K562 (cell line): ENCODE results near the gene CDH1. TPM values are rescaled to one million over a fixed set of nuclear protein-coding genes. Genes with fewer than 3 reads are reported as not detected.

Experiments used
- NCOA6 ChIP-seq: fragments of 450-650 bp; IDR thresholded peaks from 2 replicates; pipeline ENCODE4 v1.6.1; 2017; ENCODE audit warnings: mild to moderate bottlenecking
- NUFIP1 ChIP-seq: fragments of 450-650 bp; IDR thresholded peaks from 2 replicates; pipeline ENCODE4 v1.6.1; 2018; ENCODE audit not compliant: partially characterized antibody
- TAL1 ChIP-seq: fragments of 450-650 bp; IDR thresholded peaks from 2 replicates; pipeline ENCODE4 v1.6.1; 2016; ENCODE audit warnings: mild to moderate bottlenecking
- TEAD4 ChIP-seq, 2 experiments: sonication (generic) in 1 of 2; formaldehyde crosslinking in 1 of 2; IDR thresholded peaks; 2 replicates each; pipeline versions ENCODE4 v1.6.1 to v1.8.0; 2012 to 2022; ENCODE audit warnings: borderline replicate concordance in 1 of 2, inconsistent platforms in 1 of 2, low read length in 1 of 2, mild to moderate bottlenecking in 1 of 2, missing genetic modification reagents in 1 of 2
- ZNF24 ChIP-seq: fragments of 450-650 bp; IDR thresholded peaks from 2 replicates; pipeline ENCODE4 v1.6.1; 2016
- ZSCAN32 ChIP-seq: fragments of 450-650 bp; formaldehyde crosslinking; IDR thresholded peaks from 2 replicates; pipeline ENCODE4 v1.4.0; 2020; ENCODE audit warnings: mild to moderate bottlenecking, moderate library complexity
- polyA plus RNA-seq, 8 experiments: library from polyadenylated mRNA; depleted of rRNA in 4 of 8; stranded (reverse) in 5 of 8; unstranded in 3 of 8; fragments of >200 nt; fragmentation: Nextera tagmentation in 2 of 8; fragmentation: Illumina TruSeq in 1 of 8; extraction: Ambion mirVana in 2 of 8; extraction: Trizol in 1 of 8; gene quantifications; 2 replicates each; pipeline versions ENCODE4 v1.2.1 to v1.2.3, GENCODE V29; 2011 to 2014; ENCODE audit warnings: inconsistent platforms in 1 of 8, missing spikeins in 1 of 8
- total RNA-seq, 7 experiments: library from RNA; depleted of rRNA in 6 of 7; stranded (reverse); fragments of >200 nt in 6 of 7; fragmentation: Illumina TruSeq in 2 of 7; extraction: Trizol in 2 of 7; gene quantifications; 2 replicates each; pipeline versions ENCODE4 v1.2.1 to v1.2.3, GENCODE V29; 2011 to 2021; ENCODE audit warnings: low replicate concordance in 1 of 7
- TF ChIP-seq, protein P1 (sequence below): sonication (generic); IDR thresholded peaks from 2 replicates; pipeline ENCODE4 v1.6.1; 2016
- TF ChIP-seq, protein P2 (sequence below): fragments of 450-650 bp; IDR thresholded peaks from 2 replicates; pipeline ENCODE4 v1.6.1; 2017; ENCODE audit warnings: antibody characterized with exemption, mild to moderate bottlenecking

CDH1 gene
- total and polyA plus RNA-seq, 9 of the 15 experiments (the other 6 are each of a cell fraction or from before 2014, with no cell fraction given), result 0.01 to 0.69 TPM; not detected in 7

DNA sequence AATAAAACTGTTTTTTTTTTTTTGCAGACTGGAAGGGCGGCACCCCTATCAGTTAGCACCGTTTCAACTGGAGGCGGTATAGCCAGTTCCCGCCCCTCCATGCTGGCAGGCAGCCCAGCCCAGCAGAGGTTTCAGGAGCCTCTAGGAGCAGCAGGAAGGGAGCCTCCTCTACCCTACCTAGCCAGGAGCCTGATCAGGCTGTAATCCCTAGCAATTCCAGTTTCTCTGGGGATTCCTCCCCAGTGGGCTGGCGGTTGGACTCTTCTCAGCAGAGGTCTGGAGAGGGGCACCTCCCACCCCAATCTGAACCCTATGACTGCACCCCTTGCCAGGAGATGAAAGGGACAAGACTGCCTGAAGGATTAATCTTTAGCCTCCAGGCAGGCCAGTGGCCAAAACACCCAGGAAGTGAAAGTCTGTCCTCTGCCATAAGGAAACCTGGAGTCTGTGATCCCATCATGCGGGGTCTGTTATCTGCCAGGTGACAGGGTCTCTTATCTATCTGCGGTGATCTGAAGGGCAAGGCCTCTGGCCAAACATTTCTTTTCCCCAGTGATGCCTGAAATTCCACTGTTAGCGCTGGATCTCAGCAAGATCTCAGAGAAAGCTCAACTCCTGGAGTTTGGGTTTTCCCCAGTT, 4.9 kb upstream of the CDH1 start (continued):
- no peak for TF ChIP-seq NUFIP1
- TF ChIP-seq, protein P1, sequence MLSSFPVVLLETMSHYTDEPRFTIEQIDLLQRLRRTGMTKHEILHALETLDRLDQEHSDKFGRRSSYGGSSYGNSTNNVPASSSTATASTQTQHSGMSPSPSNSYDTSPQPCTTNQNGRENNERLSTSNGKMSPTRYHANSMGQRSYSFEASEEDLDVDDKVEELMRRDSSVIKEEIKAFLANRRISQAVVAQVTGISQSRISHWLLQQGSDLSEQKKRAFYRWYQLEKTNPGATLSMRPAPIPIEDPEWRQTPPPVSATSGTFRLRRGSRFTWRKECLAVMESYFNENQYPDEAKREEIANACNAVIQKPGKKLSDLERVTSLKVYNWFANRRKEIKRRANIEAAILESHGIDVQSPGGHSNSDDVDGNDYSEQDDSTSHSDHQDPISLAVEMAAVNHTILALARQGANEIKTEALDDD, result no peak
- peak; percentile 84 for TF ChIP-seq TEAD4 (IDR thresholded peaks at IDR 0.05; ENCODE audit: low read length)
- TF ChIP-seq TEAD4 (CRISPR knock-in tag; IDR thresholded peaks at IDR 0.05; ENCODE audit: borderline replicate concordance), result no peak
- 0 out of 2 replicates have a peak, but pooled peaks have one; percentile 11 for TF ChIP-seq NCOA6
- TF ChIP-seq, protein P2, sequence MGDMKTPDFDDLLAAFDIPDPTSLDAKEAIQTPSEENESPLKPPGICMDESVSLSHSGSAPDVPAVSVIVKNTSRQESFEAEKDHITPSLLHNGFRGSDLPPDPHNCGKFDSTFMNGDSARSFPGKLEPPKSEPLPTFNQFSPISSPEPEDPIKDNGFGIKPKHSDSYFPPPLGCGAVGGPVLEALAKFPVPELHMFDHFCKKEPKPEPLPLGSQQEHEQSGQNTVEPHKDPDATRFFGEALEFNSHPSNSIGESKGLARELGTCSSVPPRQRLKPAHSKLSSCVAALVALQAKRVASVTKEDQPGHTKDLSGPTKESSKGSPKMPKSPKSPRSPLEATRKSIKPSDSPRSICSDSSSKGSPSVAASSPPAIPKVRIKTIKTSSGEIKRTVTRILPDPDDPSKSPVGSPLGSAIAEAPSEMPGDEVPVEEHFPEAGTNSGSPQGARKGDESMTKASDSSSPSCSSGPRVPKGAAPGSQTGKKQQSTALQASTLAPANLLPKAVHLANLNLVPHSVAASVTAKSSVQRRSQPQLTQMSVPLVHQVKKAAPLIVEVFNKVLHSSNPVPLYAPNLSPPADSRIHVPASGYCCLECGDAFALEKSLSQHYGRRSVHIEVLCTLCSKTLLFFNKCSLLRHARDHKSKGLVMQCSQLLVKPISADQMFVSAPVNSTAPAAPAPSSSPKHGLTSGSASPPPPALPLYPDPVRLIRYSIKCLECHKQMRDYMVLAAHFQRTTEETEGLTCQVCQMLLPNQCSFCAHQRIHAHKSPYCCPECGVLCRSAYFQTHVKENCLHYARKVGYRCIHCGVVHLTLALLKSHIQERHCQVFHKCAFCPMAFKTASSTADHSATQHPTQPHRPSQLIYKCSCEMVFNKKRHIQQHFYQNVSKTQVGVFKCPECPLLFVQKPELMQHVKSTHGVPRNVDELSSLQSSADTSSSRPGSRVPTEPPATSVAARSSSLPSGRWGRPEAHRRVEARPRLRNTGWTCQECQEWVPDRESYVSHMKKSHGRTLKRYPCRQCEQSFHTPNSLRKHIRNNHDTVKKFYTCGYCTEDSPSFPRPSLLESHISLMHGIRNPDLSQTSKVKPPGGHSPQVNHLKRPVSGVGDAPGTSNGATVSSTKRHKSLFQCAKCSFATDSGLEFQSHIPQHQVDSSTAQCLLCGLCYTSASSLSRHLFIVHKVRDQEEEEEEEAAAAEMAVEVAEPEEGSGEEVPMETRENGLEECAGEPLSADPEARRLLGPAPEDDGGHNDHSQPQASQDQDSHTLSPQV, result 0 out of 2 replicates have a peak, but pooled peaks have one; percentile 26
- no peak for TF ChIP-seq ZNF24
- TF ChIP-seq ZSCAN32 (CRISPR knock-in tag), result no peak
- peak; percentile 84 for TF ChIP-seq TAL1
